NCI-H187 treated with DMSO at 0.1 percent for 48 hours (cell line): ENCODE results near the gene CLPSL2.

Experiments used
- DNase-seq: peaks from one replicate; lab custom pipeline; 2025; lab: John Stamatoyannopoulos, UW

CLPSL2 gene

GRCh38 chr6:35747877-35748276 lies 28.5 kb upstream of the CLPSL2 start:
- no peak for DNase-seq

GRCh38 chr6:35750557-35750956 lies 25.8 kb upstream of the CLPSL2 start:
- no peak for DNase-seq

GRCh38 chr6:35751594-35751993 lies 24.8 kb upstream of the CLPSL2 start:
- DNase-seq: no peak

- DNase-seq: no peak
Observed at GRCh38 chr6:35752330-35752729, 24.1 kb upstream of the CLPSL2 start.

GRCh38 chr6:35754452-35755277 lies 21.7 kb upstream of the CLPSL2 start:
- peak; percentile 65 for DNase-seq

GRCh38 chr6:35755278-35755924 lies 21.0 kb upstream of the CLPSL2 start:
- no peak for DNase-seq

- no peak for DNase-seq
Observed at GRCh38 chr6:35757456-35758123, 18.8 kb upstream of the CLPSL2 start.

GRCh38 chr6:35759426-35759825 lies 17.0 kb upstream of the CLPSL2 start:
- no peak for DNase-seq

GRCh38 chr6:35765739-35766138 lies 10.7 kb upstream of the CLPSL2 start:
- DNase-seq: no peak

GRCh38 chr6:35769211-35769610 lies 7.2 kb upstream of the CLPSL2 start:
- no peak for DNase-seq

GRCh38 chr6:35771343-35771627 lies 5.1 kb upstream of the CLPSL2 start:
- DNase-seq: no peak

- DNase-seq: no peak
Observed at GRCh38 chr6:35774116-35774794, 2.1 kb upstream of the CLPSL2 start.

- no peak for DNase-seq
Observed at GRCh38 chr6:35775031-35775430, 1.4 kb upstream of the CLPSL2 start.

GRCh38 chr6:35777356-35778102 lies 1.1 kb downstream of the CLPSL2 start:
- no peak for DNase-seq

GRCh38 chr6:35778437-35778836 lies 2.0 kb downstream of the CLPSL2 start:
- DNase-seq: no peak

GRCh38 chr6:35780719-35781118 lies 4.3 kb downstream of the CLPSL2 start, which contains the start of gene CLPSL1:
TSS of gene CLPSL1 (plus strand) at chr6:35781019. CDS start at chr6:35781111, 92 bp downstream.
- no peak for DNase-seq

- no peak for DNase-seq
Observed at GRCh38 chr6:35781290-35781689, 4.9 kb downstream of the CLPSL2 start.

- no peak for DNase-seq
Observed at GRCh38 chr6:35782424-35782823, 6.0 kb downstream of the CLPSL2 start.

GRCh38 chr6:35784200-35784599 lies 7.8 kb downstream of the CLPSL2 start:
- no peak for DNase-seq

GRCh38 chr6:35786272-35786671 lies 9.9 kb downstream of the CLPSL2 start:
- no peak for DNase-seq

GRCh38 chr6:35786810-35787209 lies 10.4 kb downstream of the CLPSL2 start:
- DNase-seq: no peak
